Measurements from ENCODE around the gene CSTB.

Gene CSTB

GRCh38 chr21:43727519-43728153 lies 48.5 kb downstream of the CSTB start:
- no peak for DNase-seq

- DNase-seq, result no peak
Measured at GRCh38 chr21:43726686-43727518, 49.2 kb downstream of the CSTB start.

Data from NCI-H1417 (cell line).